ENCODE measurements around the gene SLC46A1. TPM values are rescaled to one million over a fixed set of nuclear protein-coding genes. Genes with fewer than 3 reads are reported as not detected.

Gene SLC46A1
- total and polyA plus RNA-seq, 9 of the 15 experiments (the other 6 are each of a cell fraction or from before 2014, with no cell fraction given), result 0.24 to 5.5 (median 3.1) TPM

DNA sequence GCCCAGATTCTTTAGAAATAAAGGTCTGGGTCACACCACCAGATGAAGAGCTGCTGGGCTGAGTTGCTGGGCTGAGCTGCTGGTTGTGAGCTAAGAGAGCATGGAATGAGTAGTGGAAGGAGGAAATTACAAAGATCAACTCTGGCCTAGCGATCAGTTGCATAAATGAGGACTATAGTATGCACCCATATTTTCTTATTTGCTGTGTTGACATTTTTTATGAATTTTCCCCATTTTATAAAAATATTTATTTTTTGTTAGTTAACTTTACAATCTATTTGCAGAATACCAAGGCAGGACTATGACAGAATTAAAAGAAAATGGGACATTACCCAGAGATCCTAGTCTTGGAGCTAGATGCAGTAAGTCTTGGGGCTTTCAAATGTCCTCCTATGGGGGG, 43.8 kb upstream of the SLC46A1 start (continued):
- TF ChIP-seq CEBPB (tag; IDR thresholded peaks at IDR 0.05) (no peak), MAFG (tag; conservative IDR thresholded peaks at IDR 0.05) (peak; percentile 55; the same call in 1 of the 2 replicates), RBBP5 (IDR thresholded peaks at IDR 0.05; ENCODE audit: borderline replicate concordance, insufficient read depth, low read length, poor library complexity, severe bottlenecking) (no peak), SMARCA4 (IDR thresholded peaks at IDR 0.05) (no peak), ZNF212 (CRISPR knock-in tag; IDR thresholded peaks at IDR 0.05) (no peak), STAT5B (CRISPR knock-in tag; IDR thresholded peaks at IDR 0.05) (no peak), ZNF224 (CRISPR knock-in tag; IDR thresholded peaks at IDR 0.05) (no peak), JUN (IDR thresholded peaks at IDR 0.05; ENCODE audit: borderline replicate concordance, low read depth, low read length) (no peak), JUN (CRISPR knock-in tag; IDR thresholded peaks at IDR 0.05; ENCODE audit: borderline replicate concordance) (no peak), HMG20B (CRISPR knock-in tag; IDR thresholded peaks at IDR 0.05) (no peak), ZNF134 (CRISPR knock-in tag; conservative IDR thresholded peaks at IDR 0.05) (no peak), ZNF778 (CRISPR knock-in tag; IDR thresholded peaks at IDR 0.05) (no peak), MAFK (IDR thresholded peaks at IDR 0.05; ENCODE audit: low read length) (peak; percentile 37; the same call in 1 of the 2 replicates), RHOXF2B (CRISPR knock-in tag; conservative IDR thresholded peaks at IDR 0.05) (no peak), MCM7 (IDR thresholded peaks at IDR 0.05) (no peak), MAFF (IDR thresholded peaks at IDR 0.05; ENCODE audit: low read length) (peak; percentile 61; the same call in 1 of the 2 replicates), ZNF668 (CRISPR knock-in tag; IDR thresholded peaks at IDR 0.05) (no peak), BRD9 (IDR thresholded peaks at IDR 0.05; ENCODE audit: low read depth, partially characterized antibody) (no peak), HMGN3 (IDR thresholded peaks at IDR 0.05; ENCODE audit: borderline replicate concordance, extremely low read depth, insufficient read length, low read depth, low read length) (no peak), E2F5 (CRISPR knock-in tag; IDR thresholded peaks at IDR 0.05) (no peak), C11orf30 (IDR thresholded peaks at IDR 0.05; ENCODE audit: low read depth) (peak; percentile 63), HDAC6 (IDR thresholded peaks at IDR 0.05; ENCODE audit: low read depth, low read length) (no peak), ZBTB34 (CRISPR knock-in tag; IDR thresholded peaks at IDR 0.05) (no peak), ZNF316 (IDR thresholded peaks at IDR 0.05) (peak; percentile 83), ZFP36 (IDR thresholded peaks at IDR 0.05; ENCODE audit: low read depth, low read length, partially characterized antibody) (no peak), SRSF9 (IDR thresholded peaks at IDR 0.05; ENCODE audit: borderline replicate concordance, low read depth, low read length) (no peak)
- TF ChIP-seq, protein P1, sequence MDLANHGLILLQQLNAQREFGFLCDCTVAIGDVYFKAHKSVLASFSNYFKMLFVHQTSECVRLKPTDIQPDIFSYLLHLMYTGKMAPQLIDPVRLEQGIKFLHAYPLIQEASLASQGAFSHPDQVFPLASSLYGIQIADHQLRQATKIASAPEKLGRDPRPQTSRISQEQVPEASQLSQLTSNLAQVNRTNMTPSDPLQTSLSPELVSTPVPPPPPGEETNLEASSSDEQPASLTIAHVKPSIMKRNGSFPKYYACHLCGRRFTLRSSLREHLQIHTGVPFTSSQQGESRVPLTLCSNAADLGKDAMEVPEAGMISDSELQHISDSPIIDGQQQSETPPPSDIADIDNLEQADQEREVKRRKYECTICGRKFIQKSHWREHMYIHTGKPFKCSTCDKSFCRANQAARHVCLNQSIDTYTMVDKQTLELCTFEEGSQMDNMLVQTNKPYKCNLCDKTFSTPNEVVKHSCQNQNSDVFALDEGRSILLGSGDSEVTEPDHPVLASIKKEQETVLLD (IDR thresholded peaks at IDR 0.05), result no peak

All from K562 (cell line).